GM12878 (cell line): ENCODE measurements around the gene MUTYH. TPM values are rescaled to one million over a fixed set of nuclear protein-coding genes. Genes with fewer than 3 reads are reported as not detected.

Experiments used
- ASH2L ChIP-seq: fragments of 300-600, 200-600 bp; sonication (generic); IDR thresholded peaks from 2 replicates; pipeline ENCODE4 v1.6.1; 2017; ENCODE audit warnings: low read depth, mild to moderate bottlenecking, borderline replicate concordance
- FOS ChIP-seq: IDR thresholded peaks from 3 replicates; pipeline ENCODE4 v1.6.1; 2011; ENCODE audit warnings: borderline replicate concordance; ENCODE audit not compliant: insufficient read length; ENCODE audit errors: extremely low read depth
- HCFC1 ChIP-seq: fragments of 150-350 bp; IDR thresholded peaks from 2 replicates; pipeline ENCODE4 v1.6.1; 2014; ENCODE audit warnings: low read length
- KLF5 ChIP-seq: fragments of 450-650 bp; IDR thresholded peaks from 2 replicates; pipeline ENCODE4 v1.6.1; 2014; ENCODE audit warnings: mild to moderate bottlenecking; ENCODE audit not compliant: partially characterized antibody
- NBN ChIP-seq: fragments of 450-650 bp; IDR thresholded peaks from 2 replicates; pipeline ENCODE4 v1.6.1; 2016
- POLR2AphosphoS5 ChIP-seq: IDR thresholded peaks from 2 replicates; pipeline ENCODE4 v1.6.1; 2011; ENCODE audit warnings: mild to moderate bottlenecking, low read length, inconsistent platforms
- RBBP5 ChIP-seq: fragments of 200-600 bp; sonication (generic); conservative IDR thresholded peaks from 2 replicates; pipeline ENCODE4 v1.6.1; 2016
- RFX5 ChIP-seq: IDR thresholded peaks from 2 replicates; pipeline ENCODE4 v1.6.1; 2011; ENCODE audit warnings: low read depth, low read length, improper control_type of control experiment
- STAT1 ChIP-seq: fragments of 450-650 bp; conservative IDR thresholded peaks from 2 replicates; pipeline ENCODE4 v1.6.1; 2014; ENCODE audit warnings: antibody characterized with exemption, mild to moderate bottlenecking
- STAT3 ChIP-seq: IDR thresholded peaks from 2 replicates; pipeline ENCODE4 v1.6.1; 2011; ENCODE audit warnings: low read depth, low read length, improper control_type of control experiment
- TBL1XR1 ChIP-seq: IDR thresholded peaks from 2 replicates; pipeline ENCODE4 v1.6.1; 2012; ENCODE audit warnings: low read depth, low read length, improper control_type of control experiment
- YY1 ChIP-seq: IDR thresholded peaks from 2 replicates; pipeline ENCODE4 v1.6.1; 2011; ENCODE audit warnings: low read depth, mild to moderate bottlenecking, low read length
- polyA plus RNA-seq, 11 experiments: library from polyadenylated mRNA; depleted of rRNA in 4 of 11; unstranded in 6 of 11; stranded (reverse) in 5 of 11; fragments of >200 nt; fragmentation: Nextera tagmentation in 4 of 11; fragmentation: Illumina TruSeq in 1 of 11; extraction: Ambion mirVana in 4 of 11; extraction: Trizol in 1 of 11; gene quantifications; 1 replicate in 1 of 11; 2 replicates in 10 of 11; pipeline versions ENCODE4 v1.2.1 to v1.2.3, GENCODE V29; 2011 to 2016; ENCODE audit warnings: inconsistent platforms in 2 of 11, missing spikeins in 2 of 11, low read depth in 1 of 11
- total RNA-seq, 4 experiments: library from RNA; depleted of rRNA in 3 of 4; stranded (reverse); fragments of >200 nt in 3 of 4; fragmentation: Illumina TruSeq in 1 of 4; extraction: Trizol in 1 of 4; gene quantifications; 2 replicates each; pipeline versions ENCODE4 v1.2.1 to v1.2.3, GENCODE V29; 2013 to 2021
- TF ChIP-seq, protein P1 (sequence below): IDR thresholded peaks from 2 replicates; pipeline ENCODE4 v1.6.1; 2012; ENCODE audit warnings: improper control_type of control experiment, low read depth, low read length; ENCODE audit not compliant: insufficient replicate concordance
- TF ChIP-seq, protein P2 (sequence below): fragments of 450-650 bp; formaldehyde crosslinking; IDR thresholded peaks from 2 replicates; pipeline ENCODE4 v1.5.0; 2022; ENCODE audit warnings: mild to moderate bottlenecking, missing genetic modification characterization
- TF ChIP-seq, protein P3 (sequence below): fragments of 450-650 bp; formaldehyde crosslinking; IDR thresholded peaks from 2 replicates; pipeline ENCODE4 v1.4.0; 2020; ENCODE audit warnings: mild to moderate bottlenecking, moderate library complexity

Gene MUTYH
- total and polyA plus RNA-seq, 10 of the 15 experiments (the other 5 are each of a cell fraction or from before 2014, with no cell fraction given): 2.5 to 42.0 (median 30.0) TPM

DNA sequence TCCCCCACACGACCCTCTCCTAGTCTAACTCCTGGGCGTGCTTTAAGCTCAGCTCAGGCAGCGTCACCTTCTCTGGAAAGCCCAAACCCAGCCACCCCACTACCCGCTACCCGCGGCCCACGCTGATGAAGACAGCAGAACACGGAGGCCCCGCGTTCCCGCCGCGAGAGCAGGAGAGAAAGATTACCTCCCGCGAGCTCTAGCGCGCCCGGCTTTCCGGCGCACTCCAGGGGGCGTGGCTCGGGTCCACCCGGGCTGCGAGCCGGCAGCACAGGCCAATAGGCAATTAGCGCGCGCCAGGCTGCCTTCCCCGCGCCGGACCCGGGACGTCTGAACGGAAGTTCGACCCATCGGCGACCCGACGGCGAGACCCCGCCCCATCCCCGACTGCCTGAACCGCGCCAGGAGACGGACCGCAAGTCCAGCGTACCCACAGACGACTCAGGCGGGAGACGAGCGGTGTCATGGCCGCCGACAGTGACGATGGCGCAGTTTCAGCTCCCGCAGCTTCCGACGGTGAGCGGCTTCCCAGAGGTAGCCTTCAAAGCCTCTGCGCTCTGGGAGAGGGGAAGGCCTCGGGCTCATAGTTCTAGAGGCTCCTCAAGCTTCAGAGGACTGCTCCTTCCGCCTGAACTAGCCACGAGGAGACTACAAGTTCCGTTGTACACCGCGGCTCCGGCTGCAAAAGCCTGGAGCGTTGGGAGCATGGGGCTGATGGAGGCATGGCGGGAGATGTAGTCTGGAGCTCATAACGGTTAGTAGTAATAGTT lies at the start of gene MUTYH, which contains the start of gene TOE1 (continued):
- TF ChIP-seq, protein P1, sequence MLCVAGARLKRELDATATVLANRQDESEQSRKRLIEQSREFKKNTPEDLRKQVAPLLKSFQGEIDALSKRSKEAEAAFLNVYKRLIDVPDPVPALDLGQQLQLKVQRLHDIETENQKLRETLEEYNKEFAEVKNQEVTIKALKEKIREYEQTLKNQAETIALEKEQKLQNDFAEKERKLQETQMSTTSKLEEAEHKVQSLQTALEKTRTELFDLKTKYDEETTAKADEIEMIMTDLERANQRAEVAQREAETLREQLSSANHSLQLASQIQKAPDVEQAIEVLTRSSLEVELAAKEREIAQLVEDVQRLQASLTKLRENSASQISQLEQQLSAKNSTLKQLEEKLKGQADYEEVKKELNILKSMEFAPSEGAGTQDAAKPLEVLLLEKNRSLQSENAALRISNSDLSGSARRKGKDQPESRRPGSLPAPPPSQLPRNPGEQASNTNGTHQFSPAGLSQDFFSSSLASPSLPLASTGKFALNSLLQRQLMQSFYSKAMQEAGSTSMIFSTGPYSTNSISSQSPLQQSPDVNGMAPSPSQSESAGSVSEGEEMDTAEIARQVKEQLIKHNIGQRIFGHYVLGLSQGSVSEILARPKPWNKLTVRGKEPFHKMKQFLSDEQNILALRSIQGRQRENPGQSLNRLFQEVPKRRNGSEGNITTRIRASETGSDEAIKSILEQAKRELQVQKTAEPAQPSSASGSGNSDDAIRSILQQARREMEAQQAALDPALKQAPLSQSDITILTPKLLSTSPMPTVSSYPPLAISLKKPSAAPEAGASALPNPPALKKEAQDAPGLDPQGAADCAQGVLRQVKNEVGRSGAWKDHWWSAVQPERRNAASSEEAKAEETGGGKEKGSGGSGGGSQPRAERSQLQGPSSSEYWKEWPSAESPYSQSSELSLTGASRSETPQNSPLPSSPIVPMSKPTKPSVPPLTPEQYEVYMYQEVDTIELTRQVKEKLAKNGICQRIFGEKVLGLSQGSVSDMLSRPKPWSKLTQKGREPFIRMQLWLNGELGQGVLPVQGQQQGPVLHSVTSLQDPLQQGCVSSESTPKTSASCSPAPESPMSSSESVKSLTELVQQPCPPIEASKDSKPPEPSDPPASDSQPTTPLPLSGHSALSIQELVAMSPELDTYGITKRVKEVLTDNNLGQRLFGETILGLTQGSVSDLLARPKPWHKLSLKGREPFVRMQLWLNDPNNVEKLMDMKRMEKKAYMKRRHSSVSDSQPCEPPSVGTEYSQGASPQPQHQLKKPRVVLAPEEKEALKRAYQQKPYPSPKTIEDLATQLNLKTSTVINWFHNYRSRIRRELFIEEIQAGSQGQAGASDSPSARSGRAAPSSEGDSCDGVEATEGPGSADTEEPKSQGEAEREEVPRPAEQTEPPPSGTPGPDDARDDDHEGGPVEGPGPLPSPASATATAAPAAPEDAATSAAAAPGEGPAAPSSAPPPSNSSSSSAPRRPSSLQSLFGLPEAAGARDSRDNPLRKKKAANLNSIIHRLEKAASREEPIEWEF: no peak
- TF ChIP-seq ASH2L (peak; percentile 31; the same call in 1 of the 2 replicates), NBN (peak; percentile 81; the same call in 1 of the 2 replicates), STAT3 (no peak), RBBP5 (no peak), HCFC1 (peak; percentile 92), YY1 (peak; percentile 94), RFX5 (no peak; the same call in 1 of the 2 replicates), STAT1 (no peak; the same call in 1 of the 2 replicates), TBL1XR1 (no peak), KLF5 (no peak), POLR2AphosphoS5 (peak; percentile 80; the same call in 1 of the 2 replicates), FOS (no peak)
- TF ChIP-seq, protein P2, sequence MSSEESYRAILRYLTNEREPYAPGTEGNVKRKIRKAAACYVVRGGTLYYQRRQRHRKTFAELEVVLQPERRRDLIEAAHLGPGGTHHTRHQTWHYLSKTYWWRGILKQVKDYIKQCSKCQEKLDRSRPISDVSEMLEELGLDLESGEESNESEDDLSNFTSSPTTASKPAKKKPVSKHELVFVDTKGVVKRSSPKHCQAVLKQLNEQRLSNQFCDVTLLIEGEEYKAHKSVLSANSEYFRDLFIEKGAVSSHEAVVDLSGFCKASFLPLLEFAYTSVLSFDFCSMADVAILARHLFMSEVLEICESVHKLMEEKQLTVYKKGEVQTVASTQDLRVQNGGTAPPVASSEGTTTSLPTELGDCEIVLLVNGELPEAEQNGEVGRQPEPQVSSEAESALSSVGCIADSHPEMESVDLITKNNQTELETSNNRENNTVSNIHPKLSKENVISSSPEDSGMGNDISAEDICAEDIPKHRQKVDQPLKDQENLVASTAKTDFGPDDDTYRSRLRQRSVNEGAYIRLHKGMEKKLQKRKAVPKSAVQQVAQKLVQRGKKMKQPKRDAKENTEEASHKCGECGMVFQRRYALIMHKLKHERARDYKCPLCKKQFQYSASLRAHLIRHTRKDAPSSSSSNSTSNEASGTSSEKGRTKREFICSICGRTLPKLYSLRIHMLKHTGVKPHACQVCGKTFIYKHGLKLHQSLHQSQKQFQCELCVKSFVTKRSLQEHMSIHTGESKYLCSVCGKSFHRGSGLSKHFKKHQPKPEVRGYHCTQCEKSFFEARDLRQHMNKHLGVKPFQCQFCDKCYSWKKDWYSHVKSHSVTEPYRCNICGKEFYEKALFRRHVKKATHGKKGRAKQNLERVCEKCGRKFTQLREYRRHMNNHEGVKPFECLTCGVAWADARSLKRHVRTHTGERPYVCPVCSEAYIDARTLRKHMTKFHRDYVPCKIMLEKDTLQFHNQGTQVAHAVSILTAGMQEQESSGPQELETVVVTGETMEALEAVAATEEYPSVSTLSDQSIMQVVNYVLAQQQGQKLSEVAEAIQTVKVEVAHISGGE: no peak
- TF ChIP-seq, protein P3, sequence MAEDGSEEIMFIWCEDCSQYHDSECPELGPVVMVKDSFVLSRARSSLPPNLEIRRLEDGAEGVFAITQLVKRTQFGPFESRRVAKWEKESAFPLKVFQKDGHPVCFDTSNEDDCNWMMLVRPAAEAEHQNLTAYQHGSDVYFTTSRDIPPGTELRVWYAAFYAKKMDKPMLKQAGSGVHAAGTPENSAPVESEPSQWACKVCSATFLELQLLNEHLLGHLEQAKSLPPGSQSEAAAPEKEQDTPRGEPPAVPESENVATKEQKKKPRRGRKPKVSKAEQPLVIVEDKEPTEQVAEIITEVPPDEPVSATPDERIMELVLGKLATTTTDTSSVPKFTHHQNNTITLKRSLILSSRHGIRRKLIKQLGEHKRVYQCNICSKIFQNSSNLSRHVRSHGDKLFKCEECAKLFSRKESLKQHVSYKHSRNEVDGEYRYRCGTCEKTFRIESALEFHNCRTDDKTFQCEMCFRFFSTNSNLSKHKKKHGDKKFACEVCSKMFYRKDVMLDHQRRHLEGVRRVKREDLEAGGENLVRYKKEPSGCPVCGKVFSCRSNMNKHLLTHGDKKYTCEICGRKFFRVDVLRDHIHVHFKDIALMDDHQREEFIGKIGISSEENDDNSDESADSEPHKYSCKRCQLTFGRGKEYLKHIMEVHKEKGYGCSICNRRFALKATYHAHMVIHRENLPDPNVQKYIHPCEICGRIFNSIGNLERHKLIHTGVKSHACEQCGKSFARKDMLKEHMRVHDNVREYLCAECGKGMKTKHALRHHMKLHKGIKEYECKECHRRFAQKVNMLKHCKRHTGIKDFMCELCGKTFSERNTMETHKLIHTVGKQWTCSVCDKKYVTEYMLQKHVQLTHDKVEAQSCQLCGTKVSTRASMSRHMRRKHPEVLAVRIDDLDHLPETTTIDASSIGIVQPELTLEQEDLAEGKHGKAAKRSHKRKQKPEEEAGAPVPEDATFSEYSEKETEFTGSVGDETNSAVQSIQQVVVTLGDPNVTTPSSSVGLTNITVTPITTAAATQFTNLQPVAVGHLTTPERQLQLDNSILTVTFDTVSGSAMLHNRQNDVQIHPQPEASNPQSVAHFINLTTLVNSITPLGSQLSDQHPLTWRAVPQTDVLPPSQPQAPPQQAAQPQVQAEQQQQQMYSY (CRISPR knock-in tag): no peak
